ENCODE data around the gene BRME1.

The BRME1 gene

GRCh38 chr19:13938301-13939064 is 32.6 kb upstream of the BRME1 start, which contains the start of gene PODNL1:
PODNL1 (minus strand) TSS chr19:13938417; CDS start chr19:13938181, 236 bp downstream.
- no peak within 1 kb of the TSS for H3K4me3 ChIP-seq (IDR thresholded peaks at IDR 0.05; ENCODE audit: insufficient read depth, low read depth, low read length)
- H3K4me2 ChIP-seq: no peak within 1 kb of the TSS
- H2AFZ ChIP-seq (ENCODE audit: low read depth): no peak within 1 kb of the TSS

GRCh38 chr19:13937479-13938300 is 31.8 kb upstream of the BRME1 start:
- H2AFZ ChIP-seq (ENCODE audit: low read depth): no peak overlapping the region

More at GRCh38 chr19:13938301-13939064, 32.6 kb upstream of the BRME1 start, which contains the start of gene PODNL1:
- H3K9ac ChIP-seq: no peak within 1 kb of the TSS
- no peaks in the 10 kb centered on the region for H3K4me1 ChIP-seq (ENCODE audit: low read depth, poor library complexity, severe bottlenecking)
- no peaks in the 10 kb centered on the region for H4K20me1 ChIP-seq (ENCODE audit: insufficient read depth)
- no peaks in the 10 kb centered on the region for H3K36me3 ChIP-seq (ENCODE audit: insufficient read depth)
- TF ChIP-seq CTCF (conservative IDR thresholded peaks at IDR 0.05; ENCODE audit: low read depth, low read length): no peak
- no peak within 1 kb of the TSS for H3K27ac ChIP-seq
- no peaks in the 10 kb centered on the region; the same call in 1 of the 2 replicates for H3K27me3 ChIP-seq (ENCODE audit: insufficient read depth, low read depth)
- H3K79me2 ChIP-seq (ENCODE audit: insufficient read depth, low read depth): no peaks in the 10 kb centered on the region

GRCh38 chr19:13935765-13936510 is 30.0 kb upstream of the BRME1 start:
- no peak for TF ChIP-seq CTCF (conservative IDR thresholded peaks at IDR 0.05; ENCODE audit: low read depth, low read length)
- Histone ChIP-seq H3K9ac (no peak overlapping the region), H2AFZ (ENCODE audit: low read depth) (no peak overlapping the region), H3K4me3 (IDR thresholded peaks at IDR 0.05; ENCODE audit: insufficient read depth, low read depth, low read length) (no peak overlapping the region), H4K20me1 (ENCODE audit: insufficient read depth) (no peaks in the 10 kb centered on the region), H3K27me3 (ENCODE audit: insufficient read depth, low read depth) (no peaks in the 10 kb centered on the region; the same call in 1 of the 2 replicates), H3K27ac (no peak overlapping the region), H3K79me2 (ENCODE audit: insufficient read depth, low read depth) (no peaks in the 10 kb centered on the region), H3K4me1 (ENCODE audit: low read depth, poor library complexity, severe bottlenecking) (no peaks in the 10 kb centered on the region), H3K36me3 (ENCODE audit: insufficient read depth) (no peaks in the 10 kb centered on the region), H3K4me2 (no peak overlapping the region)

More at GRCh38 chr19:13937479-13938300, 31.8 kb upstream of the BRME1 start:
- H3K27ac ChIP-seq: no peak overlapping the region
- H3K27me3 ChIP-seq (ENCODE audit: insufficient read depth, low read depth): no peaks in the 10 kb centered on the region; the same call in 1 of the 2 replicates
- no peak for TF ChIP-seq CTCF (conservative IDR thresholded peaks at IDR 0.05; ENCODE audit: low read depth, low read length)
- H3K9ac ChIP-seq: no peak overlapping the region
- H3K36me3 ChIP-seq (ENCODE audit: insufficient read depth): no peaks in the 10 kb centered on the region
- H3K4me2 ChIP-seq: no peak overlapping the region
- no peak overlapping the region for H3K4me3 ChIP-seq (IDR thresholded peaks at IDR 0.05; ENCODE audit: insufficient read depth, low read depth, low read length)
- H3K79me2 ChIP-seq (ENCODE audit: insufficient read depth, low read depth): no peaks in the 10 kb centered on the region
- H3K4me1 ChIP-seq (ENCODE audit: low read depth, poor library complexity, severe bottlenecking): no peaks in the 10 kb centered on the region
- H4K20me1 ChIP-seq (ENCODE audit: insufficient read depth): no peaks in the 10 kb centered on the region

GRCh38 chr19:13934785-13935109 is 28.8 kb upstream of the BRME1 start:
- Histone ChIP-seq H3K27ac (no peak overlapping the region), H4K20me1 (ENCODE audit: insufficient read depth) (no peaks in the 10 kb centered on the region), H3K4me3 (IDR thresholded peaks at IDR 0.05; ENCODE audit: insufficient read depth, low read depth, low read length) (no peak overlapping the region), H2AFZ (ENCODE audit: low read depth) (no peak overlapping the region), H3K36me3 (ENCODE audit: insufficient read depth) (no peaks in the 10 kb centered on the region), H3K79me2 (ENCODE audit: insufficient read depth, low read depth) (no peaks in the 10 kb centered on the region), H3K4me1 (ENCODE audit: low read depth, poor library complexity, severe bottlenecking) (no peaks in the 10 kb centered on the region), H3K4me2 (no peak overlapping the region), H3K27me3 (ENCODE audit: insufficient read depth, low read depth) (no peaks in the 10 kb centered on the region; the same call in 1 of the 2 replicates), H3K9ac (no peak overlapping the region)
- no peak for TF ChIP-seq CTCF (conservative IDR thresholded peaks at IDR 0.05; ENCODE audit: low read depth, low read length)

Data from KMS-11 (cell line).